NCI-H2196 treated with DMSO at 0.1 percent for 48 hours (cell line): ENCODE data around the gene MPP7.
"Not testable (repeated sequence)": the region's sequence is repeated elsewhere in the genome, so short reads cannot be mapped to it uniquely, and the experiment has no call there.

Experiments used
- DNase-seq: peaks from one replicate; lab custom pipeline; 2025; ENCODE audit not compliant: unreplicated experiment; lab: John Stamatoyannopoulos, UW

The MPP7 gene

GRCh38 chr10:28302638-28303488 is at the start of gene MPP7:
MPP7 (minus strand) TSS chr10:28303064; CDS start chr10:28238604, 64,460 bp downstream.
- DNase-seq: peak; percentile 91

DNA sequence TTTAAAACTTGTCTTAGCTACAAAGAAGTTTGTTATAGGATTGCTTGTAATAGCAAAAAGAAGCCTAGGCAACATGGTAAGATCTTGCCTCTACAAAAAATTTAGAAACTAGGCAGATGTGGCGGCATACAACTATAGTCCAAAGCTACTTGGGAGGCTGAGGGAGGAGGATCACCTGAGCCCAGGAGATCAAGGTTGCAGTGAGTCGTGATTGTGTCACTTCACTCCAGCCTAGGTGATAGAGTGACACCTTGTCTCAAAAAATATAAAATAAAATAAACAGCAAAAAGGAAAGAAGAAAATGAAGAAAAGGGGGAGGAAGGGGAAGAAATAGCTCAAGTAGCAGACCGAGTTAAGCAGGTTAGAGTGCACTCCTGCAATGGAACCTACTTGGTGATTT is 47.0 kb upstream of the MPP7 start:
- DNase-seq: no peak

DNA sequence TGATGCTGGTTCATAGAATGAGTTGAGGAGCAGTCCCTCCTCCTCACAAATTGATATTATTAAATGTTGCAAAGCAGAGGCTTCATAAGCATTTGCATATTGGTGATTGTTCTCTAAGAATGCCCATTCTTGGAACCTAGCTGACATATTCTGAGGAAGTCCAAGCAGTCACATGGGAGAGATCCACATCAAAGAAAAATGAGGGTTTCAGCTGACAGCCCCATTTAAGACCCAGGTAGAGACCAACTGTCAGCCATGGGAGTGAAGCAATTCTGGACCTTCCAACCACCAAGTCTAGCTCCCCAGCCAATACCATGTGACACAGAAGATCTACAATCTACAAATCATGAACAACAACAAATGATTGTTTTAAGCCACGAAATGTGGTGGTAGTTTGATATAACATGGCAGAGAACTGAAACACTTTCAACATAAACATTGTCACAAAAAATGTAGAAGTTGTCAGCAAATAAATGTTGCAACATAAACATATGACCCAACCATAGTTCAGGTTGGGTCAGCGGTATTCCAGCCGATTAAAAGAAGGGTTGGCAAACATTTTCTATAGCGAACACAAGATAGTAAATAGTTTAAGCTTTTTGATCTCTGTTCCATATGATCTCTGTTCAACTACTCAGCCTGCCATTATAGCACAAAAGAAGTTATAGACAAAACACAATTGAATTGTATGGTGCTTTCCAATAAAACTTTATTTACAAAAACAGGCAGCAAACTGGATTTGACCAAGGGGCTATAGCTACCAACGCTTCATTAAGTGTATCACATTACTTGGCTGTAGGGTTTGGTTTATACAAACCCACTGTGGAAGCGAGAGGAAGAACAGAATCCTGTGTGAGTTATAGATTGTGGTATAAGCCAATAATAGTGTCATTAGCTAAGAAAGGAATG is 41.4 kb upstream of the MPP7 start:
- no peak for DNase-seq

DNA sequence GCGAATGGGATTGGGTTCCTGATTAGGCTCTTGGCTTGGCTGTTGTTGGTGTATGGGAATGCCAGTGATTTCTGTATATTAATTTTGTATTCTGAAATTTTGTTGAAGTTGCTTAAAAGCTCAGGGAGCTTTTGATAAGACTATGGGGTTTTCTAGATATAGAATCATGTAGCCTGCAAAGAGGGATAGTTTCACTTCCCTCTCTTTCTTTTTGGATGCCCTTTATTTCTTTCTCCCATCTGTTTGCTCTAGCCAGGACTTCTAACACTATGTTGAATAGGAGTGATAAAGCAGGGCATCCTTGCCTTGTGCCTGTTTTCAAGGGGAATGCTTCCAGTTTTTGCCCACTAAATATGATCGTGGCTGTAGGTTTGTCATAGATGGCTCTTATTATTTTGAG is 40.4 kb upstream of the MPP7 start:
- DNase-seq: no peak

GRCh38 chr10:28341679-28342078 is 38.8 kb upstream of the MPP7 start:
- not testable (repeated sequence) for DNase-seq

GRCh38 chr10:28332726-28333125 is 29.9 kb upstream of the MPP7 start:
- DNase-seq: no peak

DNA sequence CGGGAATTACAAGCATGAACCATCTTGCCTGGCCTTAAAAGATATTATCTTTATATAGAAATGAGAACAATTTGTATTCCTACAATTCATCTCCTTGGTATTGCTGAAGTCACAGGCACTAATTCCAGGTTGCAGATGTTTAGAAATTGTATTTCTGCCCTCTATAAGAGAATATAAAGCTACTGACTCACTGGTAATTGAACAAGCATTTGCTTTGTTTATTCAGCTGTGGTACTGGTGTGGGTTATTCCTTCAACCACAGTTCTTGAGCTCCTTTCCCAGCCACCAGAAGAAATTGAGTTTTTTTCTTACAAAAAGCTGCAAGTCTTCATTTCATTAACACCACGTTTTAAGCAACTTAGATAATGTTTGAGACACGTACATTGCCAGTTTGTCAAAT is 29.0 kb upstream of the MPP7 start:
- DNase-seq: no peak

GRCh38 chr10:28331066-28331465 is 28.2 kb upstream of the MPP7 start:
- DNase-seq: no peak

DNA sequence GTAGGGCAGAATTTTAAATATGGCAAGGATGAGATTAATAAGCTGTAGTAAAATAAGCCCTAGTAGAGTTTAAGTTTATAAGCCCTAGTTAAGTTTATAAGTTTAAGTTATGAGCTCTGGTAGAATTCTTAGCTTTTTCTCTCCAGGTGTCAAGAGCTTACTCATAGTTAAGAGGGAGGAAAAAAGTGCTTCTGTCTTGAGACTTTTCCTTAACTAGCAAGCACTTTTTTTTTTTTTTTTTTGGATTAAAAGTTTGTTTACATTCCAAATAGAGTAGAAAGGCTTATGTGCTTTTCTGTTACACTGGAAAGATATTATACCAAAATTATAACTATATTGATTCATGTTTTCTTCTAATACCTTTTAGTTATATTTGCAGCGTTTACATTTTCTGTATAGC is 25.5 kb upstream of the MPP7 start:
- no peak for DNase-seq

- DNase-seq: no peak
Measured at GRCh38 chr10:28327491-28327880, 24.6 kb upstream of the MPP7 start.

DNA sequence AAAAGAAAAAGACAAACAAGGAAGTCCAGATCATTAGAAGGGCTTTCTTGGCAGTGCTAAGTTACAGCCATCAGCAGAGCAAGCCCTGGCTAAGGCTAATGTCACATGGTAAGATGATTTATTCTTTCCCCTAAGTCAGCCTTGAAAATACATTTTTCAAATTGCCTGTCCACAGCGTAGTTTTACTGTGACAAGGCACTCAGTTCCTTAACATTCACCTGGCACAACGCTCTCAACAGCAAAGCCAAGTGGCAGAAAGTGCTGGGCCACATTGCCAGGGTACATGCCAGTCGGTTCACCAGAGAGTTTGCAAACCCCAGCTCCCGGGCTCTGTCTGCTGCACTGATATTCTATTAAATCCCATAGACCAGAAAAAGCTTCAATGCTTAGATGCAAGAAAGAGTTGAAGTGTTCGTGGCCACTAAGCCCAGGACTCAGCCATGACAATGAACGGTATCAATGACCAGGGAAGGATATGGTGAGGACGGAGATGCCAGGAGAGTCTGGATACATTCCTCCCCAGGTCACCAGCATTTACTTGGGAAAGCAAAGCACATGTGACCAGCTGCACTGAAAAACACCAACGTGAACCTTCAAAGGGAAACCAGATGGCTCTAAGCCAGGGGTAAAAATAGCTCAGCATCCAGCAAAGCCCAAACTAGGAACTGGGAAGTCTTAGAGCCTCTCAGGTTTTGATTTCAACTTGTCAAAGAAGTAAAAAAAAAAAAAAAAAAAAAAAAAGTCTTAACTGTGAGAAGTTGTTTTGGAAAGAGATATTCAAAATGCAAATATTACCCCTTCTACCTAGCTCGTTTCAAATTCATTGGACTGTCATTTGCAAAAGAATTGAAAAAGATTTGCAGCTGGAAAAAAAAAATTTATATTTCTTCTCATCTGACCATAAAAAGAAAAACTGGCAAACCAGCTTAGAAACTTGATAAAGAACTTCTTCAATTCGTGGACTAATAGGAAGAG is 23.9 kb upstream of the MPP7 start:
- no peak for DNase-seq

- no peak for DNase-seq
Measured at GRCh38 chr10:28320799-28321198, 17.9 kb upstream of the MPP7 start.

GRCh38 chr10:28320090-28320489 is 17.2 kb upstream of the MPP7 start:
- DNase-seq: no peak

- DNase-seq: not testable (repeated sequence)
Measured at GRCh38 chr10:28319061-28319460, 16.2 kb upstream of the MPP7 start.

GRCh38 chr10:28318626-28319025 is 15.8 kb upstream of the MPP7 start:
- DNase-seq: no peak

DNA sequence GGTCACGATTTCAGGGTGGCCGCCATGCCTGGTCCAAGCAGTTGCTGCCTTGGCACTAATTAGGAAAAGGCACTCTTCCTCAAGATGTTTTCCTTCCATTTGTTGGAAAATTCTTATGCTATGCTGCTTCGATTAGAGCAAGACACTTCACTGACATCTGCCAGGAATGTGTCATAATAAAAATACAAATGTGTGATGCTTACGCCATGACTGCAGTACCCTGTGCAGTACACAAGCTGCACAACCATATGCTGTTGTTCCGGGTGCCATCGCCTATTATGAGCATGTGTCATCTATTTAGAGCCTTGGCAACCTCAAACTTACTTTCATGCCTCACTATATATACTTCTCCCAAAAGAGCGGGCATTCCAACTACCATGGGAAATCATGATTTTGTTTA is 14.9 kb upstream of the MPP7 start:
- DNase-seq: no peak

GRCh38 chr10:28316696-28317095 is 13.8 kb upstream of the MPP7 start:
- no peak for DNase-seq

- no peak for DNase-seq
Measured at GRCh38 chr10:28315140-28315539, 12.3 kb upstream of the MPP7 start.

GRCh38 chr10:28314211-28314610 is 11.3 kb upstream of the MPP7 start:
- no peak for DNase-seq

DNA sequence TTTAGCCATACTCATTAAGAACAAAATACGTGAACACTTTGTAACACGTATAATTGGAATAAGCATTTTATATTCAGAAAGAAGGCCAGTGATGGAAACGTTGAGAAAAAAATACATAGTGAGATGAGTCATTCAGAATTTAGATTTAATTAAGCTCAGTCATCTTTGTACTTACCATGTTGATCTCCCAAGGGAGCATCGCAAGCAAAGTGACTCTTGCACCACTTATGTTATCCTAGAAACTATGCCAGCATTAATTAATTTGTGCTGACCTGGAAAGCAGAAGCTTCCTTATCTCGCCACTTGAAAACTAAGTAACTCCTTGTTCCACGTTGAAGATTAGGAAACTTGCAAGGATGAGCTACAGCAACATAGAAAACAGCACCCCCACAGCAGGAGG is 9.7 kb upstream of the MPP7 start:
- no peak for DNase-seq

DNA sequence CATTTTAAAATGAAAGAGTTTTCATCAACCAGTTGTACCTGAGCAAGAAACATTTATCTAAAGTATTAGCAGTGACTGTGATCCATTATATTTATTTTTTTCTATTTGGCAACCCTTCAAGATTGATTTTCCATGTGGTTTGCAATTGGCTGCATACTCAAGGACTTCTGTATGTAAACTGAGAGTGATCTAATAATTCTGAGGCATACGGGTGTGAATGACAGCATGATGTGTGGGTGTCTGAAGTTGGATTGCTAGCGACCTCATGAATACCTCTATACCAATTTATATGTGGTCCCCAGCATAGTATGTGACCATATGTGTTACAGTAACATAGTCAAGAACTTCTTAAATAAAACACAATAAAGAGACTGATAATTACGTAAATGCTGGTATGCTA is 8.2 kb upstream of the MPP7 start:
- no peak for DNase-seq
